GM12892 (cell line): Measurements from ENCODE around the gene XIST.

Source experiments
- POLR2A ChIP-seq: IDR thresholded peaks from 2 replicates; pipeline ENCODE4 v1.6.1; 2011; ENCODE audit warnings: low read depth, low read length, control low read depth
- POLR2AphosphoS5 ChIP-seq: IDR thresholded peaks from 2 replicates; pipeline ENCODE4 v1.6.1; 2011; ENCODE audit warnings: low read depth, low read length, control low read depth
- TAF1 ChIP-seq: IDR thresholded peaks from 2 replicates; pipeline ENCODE4 v1.6.1; 2011; ENCODE audit warnings: low read depth, mild to moderate bottlenecking, control low read depth, low read length, borderline replicate concordance

GRCh38 chrX:73855546-73855945 is 3.0 kb upstream of the XIST start:
- no peak for TF ChIP-seq TAF1
- TF ChIP-seq POLR2A: no peak
- no peak for TF ChIP-seq POLR2AphosphoS5
